GM12801 (cell line): ENCODE data around the gene CST1.

Source experiments
- CTCF ChIP-seq: IDR thresholded peaks from one replicate; pipeline ENCODE4 v1.5.1; 2011; ENCODE audit warnings: control low read depth; ENCODE audit not compliant: insufficient read length; ENCODE audit errors: extremely low read depth

CST1 gene

GRCh38 chr20:23746321-23746720 lies 4.4 kb downstream of the CST1 start:
- no peak for TF ChIP-seq CTCF

DNA sequence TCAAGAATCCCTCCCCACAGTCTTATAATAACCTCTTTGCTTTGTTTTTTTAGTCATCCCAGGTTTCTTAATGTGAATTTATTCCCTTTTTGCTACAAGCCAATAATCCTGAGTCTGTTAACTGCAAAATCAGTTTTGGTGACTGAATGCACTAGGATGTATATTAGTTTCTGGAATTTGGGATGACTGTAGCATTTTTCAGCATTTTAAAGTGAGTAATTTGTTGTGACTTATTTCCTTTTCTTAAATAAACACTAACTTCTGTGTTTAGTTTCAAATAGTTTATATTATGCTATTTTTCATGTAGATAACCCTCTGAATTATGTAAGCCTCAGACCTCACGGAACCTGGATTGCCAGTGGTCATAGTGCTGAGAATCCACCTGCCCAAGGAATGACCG lies 5.5 kb downstream of the CST1 start:
- TF ChIP-seq CTCF, result no peak

- no peak for TF ChIP-seq CTCF
Observed at GRCh38 chr20:23744817-23745216, 5.9 kb downstream of the CST1 start.

- no peak for TF ChIP-seq CTCF
Observed at GRCh38 chr20:23727016-23727415, 23.7 kb downstream of the CST1 start.

DNA sequence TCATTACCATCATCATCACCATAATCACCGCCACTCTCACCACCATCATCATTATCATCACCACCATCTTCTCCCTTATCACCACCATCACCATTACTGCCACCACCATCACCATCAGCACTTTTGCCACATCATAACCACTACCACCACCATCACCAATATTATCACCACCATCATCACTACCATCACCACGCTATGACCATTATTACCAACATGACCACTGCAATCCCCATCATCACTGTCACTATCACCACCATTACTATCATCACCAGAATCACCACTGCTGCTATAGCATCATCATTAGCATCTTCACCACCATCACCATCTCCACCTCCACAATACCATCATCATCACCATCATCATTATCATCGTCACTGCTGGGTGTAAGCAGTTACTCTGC lies 25.6 kb downstream of the CST1 start:
- TF ChIP-seq CTCF, result no peak

DNA sequence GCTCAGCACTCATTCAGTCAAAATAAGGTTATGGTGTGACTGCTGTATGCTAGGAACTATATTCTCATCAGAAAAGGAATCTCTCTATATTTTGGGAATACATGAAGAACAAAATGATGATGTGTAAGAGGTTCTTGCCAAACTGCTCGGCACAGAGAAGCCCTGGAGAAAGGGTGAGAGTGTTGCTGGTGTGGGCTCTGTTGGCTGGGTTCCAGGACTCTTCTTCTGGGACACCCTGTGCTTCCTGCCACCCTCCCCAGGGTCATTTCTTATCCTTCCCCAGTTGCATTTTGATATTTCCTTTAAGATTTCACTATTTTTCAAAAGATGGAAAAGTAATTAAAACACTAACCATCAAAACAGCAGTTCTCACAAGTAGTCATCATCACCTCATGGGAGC lies 28.8 kb downstream of the CST1 start:
- no peak for TF ChIP-seq CTCF

DNA sequence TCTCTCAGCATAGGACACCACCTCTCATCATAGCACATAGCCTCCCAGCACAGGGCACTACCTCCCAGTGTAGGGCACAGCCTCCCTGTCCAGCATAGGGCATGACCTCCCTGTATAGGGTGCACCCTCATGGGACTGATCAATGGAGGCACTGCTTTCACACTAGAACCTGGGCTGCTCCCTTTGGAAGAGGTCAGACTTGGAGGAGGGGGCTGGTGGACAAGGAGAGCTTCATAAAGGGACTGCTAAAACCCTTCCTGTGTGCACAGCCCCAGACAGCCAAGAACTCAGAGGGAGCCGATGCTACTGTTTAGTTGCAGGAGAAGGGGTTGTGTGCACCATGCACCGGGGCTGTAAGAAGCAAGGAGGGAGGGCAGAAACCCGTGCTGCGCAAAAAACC lies 40.0 kb downstream of the CST1 start:
- TF ChIP-seq CTCF, result no peak

GRCh38 chr20:23705895-23706294 lies 44.8 kb downstream of the CST1 start:
- TF ChIP-seq CTCF, result no peak
